HEK293 (cell line): ENCODE measurements around the gene PDE1C.

Experiments used
- CTCF ChIA-PET: fragments of 350-600 bp; formaldehyde crosslinking; extraction: SDS; loops from one replicate; lab custom pipeline; 2021; ENCODE audit warnings: antibody characterized with exemption; lab: Yijun Ruan, JAX
- POLR2A ChIA-PET: fragments of 300-600 bp; formaldehyde crosslinking; extraction: SDS; loops from one replicate; lab custom pipeline; 2020; ENCODE audit warnings: antibody characterized with exemption, inconsistent platforms; lab: Yijun Ruan, JAX
- H3K27ac ChIP-seq: fragments of 200-500 bp; sonication (Bioruptor generic); 2 replicates; pipeline ENCODE4 v1.5.1; 2014; ENCODE audit warnings: low read depth, low read length, control low read depth, inconsistent platforms; ENCODE audit errors: extremely low read depth
- H3K36me3 ChIP-seq, 2 experiments: fragments of 200-500 bp in 1 of 2; sonication (Bioruptor generic) in 1 of 2; 1 replicate in 1 of 2; 2 replicates in 1 of 2; pipeline ENCODE4 v1.5.1; 2014 to 2017; ENCODE audit warnings: inconsistent platforms in 2 of 2, low read length in 2 of 2; ENCODE audit not compliant: control insufficient read depth in 2 of 2, insufficient read depth in 1 of 2
- H3K4me1 ChIP-seq: fragments of 200-500 bp; sonication (Bioruptor generic); 2 replicates; pipeline ENCODE4 v1.5.1; 2014; ENCODE audit warnings: mild to moderate bottlenecking, low read length, inconsistent platforms; ENCODE audit not compliant: control insufficient read depth, insufficient read depth
- H3K4me3 ChIP-seq: 2 replicates; pipeline ENCODE4 v1.5.1; 2011; ENCODE audit warnings: low read depth, mild to moderate bottlenecking, control low read depth, low read length, moderate library complexity
- H3K9me3 ChIP-seq: fragments of 200-500 bp; sonication (Bioruptor generic); 2 replicates; pipeline ENCODE4 v1.5.1; 2014; ENCODE audit warnings: low read depth, low read length, inconsistent platforms; ENCODE audit not compliant: control insufficient read depth, insufficient read depth
- EGR2 ChIP-seq: fragments of 450-650 bp; formaldehyde crosslinking; IDR thresholded peaks from 2 replicates; pipeline ENCODE4 v1.5.1; 2016; ENCODE audit warnings: low read depth, missing biosample characterization, missing genetic modification characterization
- HIC1 ChIP-seq: fragments of 450-650 bp; formaldehyde crosslinking; IDR thresholded peaks from 2 replicates; pipeline ENCODE4 v1.5.1; 2016; ENCODE audit warnings: missing biosample characterization, missing genetic modification characterization
- KLF8 ChIP-seq: fragments of 450-650 bp; formaldehyde crosslinking; IDR thresholded peaks from 2 replicates; pipeline ENCODE4 v1.5.1; 2016; ENCODE audit warnings: missing biosample characterization, missing genetic modification characterization
- MZF1 ChIP-seq: fragments of 450-650 bp; formaldehyde crosslinking; IDR thresholded peaks from 2 replicates; pipeline ENCODE4 v1.5.1; 2017; ENCODE audit warnings: missing biosample characterization, missing genetic modification characterization, borderline replicate concordance
- PBX3 ChIP-seq: sonication (generic); formaldehyde crosslinking; IDR thresholded peaks from 2 replicates; pipeline ENCODE4 v1.8.1; 2022; ENCODE audit warnings: mild to moderate bottlenecking, moderate library complexity, missing genetic modification reagents
- YY1 ChIP-seq: fragments of 450-650 bp; formaldehyde crosslinking; IDR thresholded peaks from 2 replicates; pipeline ENCODE4 v1.5.1; 2018; ENCODE audit warnings: missing biosample characterization, missing genetic modification characterization
- ZBTB44 ChIP-seq: fragments of 450-650 bp; IDR thresholded peaks from 2 replicates; pipeline ENCODE4 v1.5.1; 2018; ENCODE audit warnings: missing biosample characterization, mild to moderate bottlenecking, missing genetic modification characterization
- ZNF132 ChIP-seq: fragments of 450-650 bp; formaldehyde crosslinking; IDR thresholded peaks from 2 replicates; pipeline ENCODE4 v1.5.1; 2017; ENCODE audit warnings: missing biosample characterization, missing genetic modification characterization, borderline replicate concordance
- ZNF266 ChIP-seq: fragments of 450-650 bp; formaldehyde crosslinking; IDR thresholded peaks from 2 replicates; pipeline ENCODE4 v1.5.1; 2016; ENCODE audit warnings: missing biosample characterization, missing genetic modification characterization, low read depth
- ZNF302 ChIP-seq: fragments of 450-650 bp; formaldehyde crosslinking; IDR thresholded peaks from 2 replicates; pipeline ENCODE4 v1.5.1; 2016; ENCODE audit warnings: missing biosample characterization, missing genetic modification characterization, low read depth
- ZNF391 ChIP-seq: fragments of 450-650 bp; formaldehyde crosslinking; IDR thresholded peaks from 2 replicates; pipeline ENCODE4 v1.5.1; 2016; ENCODE audit warnings: low read depth, missing biosample characterization, missing genetic modification characterization, borderline replicate concordance
- ZNF398 ChIP-seq: fragments of 450-650 bp; formaldehyde crosslinking; IDR thresholded peaks from 2 replicates; pipeline ENCODE4 v1.5.1; 2017; ENCODE audit warnings: missing biosample characterization, missing genetic modification characterization
- ZNF426 ChIP-seq: fragments of 450-650 bp; formaldehyde crosslinking; IDR thresholded peaks from 2 replicates; pipeline ENCODE4 v1.5.1; 2017; ENCODE audit warnings: missing biosample characterization, missing genetic modification characterization, mild to moderate bottlenecking, inconsistent platforms, moderate library complexity
- ZNF610 ChIP-seq: fragments of 450-650 bp; formaldehyde crosslinking; IDR thresholded peaks from 2 replicates; pipeline ENCODE4 v1.5.1; 2016; ENCODE audit warnings: missing biosample characterization, missing genetic modification characterization, borderline replicate concordance
- ZNF623 ChIP-seq: fragments of 450-650 bp; formaldehyde crosslinking; IDR thresholded peaks from 2 replicates; pipeline ENCODE4 v1.5.1; 2016; ENCODE audit warnings: missing biosample characterization, missing genetic modification characterization
- ZNF660 ChIP-seq: fragments of 450-650 bp; IDR thresholded peaks from 2 replicates; pipeline ENCODE4 v1.5.1; 2018; ENCODE audit warnings: missing biosample characterization, mild to moderate bottlenecking, missing genetic modification characterization
- ZNF792 ChIP-seq: fragments of 450-650 bp; formaldehyde crosslinking; IDR thresholded peaks from 2 replicates; pipeline ENCODE4 v1.5.1; 2016; ENCODE audit warnings: missing biosample characterization, missing genetic modification characterization
- ZNF843 ChIP-seq: fragments of 450-650 bp; formaldehyde crosslinking; IDR thresholded peaks from 2 replicates; pipeline ENCODE4 v1.5.1; 2016; ENCODE audit warnings: missing biosample characterization, missing genetic modification characterization
- TF ChIP-seq, protein P1 (sequence below): fragments of 450-650 bp; formaldehyde crosslinking; IDR thresholded peaks from 2 replicates; pipeline ENCODE4 v1.5.1; 2016; ENCODE audit warnings: missing biosample characterization, missing genetic modification characterization

The PDE1C gene

DNA sequence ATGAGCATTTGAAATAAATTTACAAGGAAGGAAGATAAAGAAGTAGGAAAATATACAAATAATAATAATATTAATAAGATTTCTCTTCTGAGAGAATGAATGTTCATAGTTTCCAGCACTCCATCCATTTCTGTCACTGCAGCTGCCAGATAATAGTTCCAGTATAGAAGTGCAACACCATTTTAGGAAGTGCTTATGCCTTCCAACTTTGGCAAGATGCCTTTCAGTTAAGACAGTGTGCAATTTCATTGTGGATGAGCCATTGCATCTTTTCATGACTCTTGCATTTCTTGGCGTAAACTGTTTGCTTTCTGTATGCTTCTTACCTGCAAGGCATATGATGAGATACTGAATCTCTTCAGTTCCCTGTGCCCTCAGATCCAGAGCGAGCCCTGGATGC lies 185.0 kb downstream of the PDE1C start:
- no peak for TF ChIP-seq ZNF843
- no peak for TF ChIP-seq ZNF610
- TF ChIP-seq, all 188 proteins: peak for 0
- Histone ChIP-seq H3K9me3 (no peaks in the 10 kb centered on the region), H3K4me1 (no peaks in the 10 kb centered on the region), H3K27ac (no peak overlapping the region), H3K4me3 (no peak overlapping the region), H3K36me3 (no peaks in the 10 kb centered on the region)
- ChIA-PET POLR2A (no interaction called here), CTCF (no interaction called here)

- no peak overlapping the region for H3K27ac ChIP-seq
- ChIA-PET CTCF (interaction anchor here (0.8 kb wide), 1 partner anchor 39 kb away, joined by 3 read pairs; no protein-coding TSS in a partner anchor), POLR2A (no interaction called here)
- H3K4me3 ChIP-seq, result no peak overlapping the region
- H3K36me3 ChIP-seq, result no peaks in the 10 kb centered on the region
- H3K4me1 ChIP-seq, result no peaks in the 10 kb centered on the region
- no peaks in the 10 kb centered on the region for H3K9me3 ChIP-seq
- TF ChIP-seq ZNF302 (tag by site-specific recombination), result no peak
- TF ChIP-seq ZNF132, result no peak
- no peak for TF ChIP-seq KLF8
- no peak for TF ChIP-seq ZNF266 (tag by site-specific recombination)
- TF ChIP-seq EGR2 (tag by site-specific recombination), result no peak
- no peak for TF ChIP-seq YY1 (tag by site-specific recombination)
- no peak for TF ChIP-seq ZNF398 (tag by site-specific recombination)
- TF ChIP-seq HIC1 (tag by site-specific recombination), result no peak
- no peak for TF ChIP-seq ZNF623 (tag by site-specific recombination)
- no peak for TF ChIP-seq PBX3 (CRISPR knock-in tag)
- TF ChIP-seq MZF1, result no peak
- TF ChIP-seq ZBTB44 (tag by site-specific recombination), result no peak
- TF ChIP-seq ZNF426 (tag by site-specific recombination), result no peak
- TF ChIP-seq ZNF660 (tag by site-specific recombination), result no peak
- no peak for TF ChIP-seq ZNF391
- TF ChIP-seq ZNF792, result no peak
- TF ChIP-seq, protein P1, sequence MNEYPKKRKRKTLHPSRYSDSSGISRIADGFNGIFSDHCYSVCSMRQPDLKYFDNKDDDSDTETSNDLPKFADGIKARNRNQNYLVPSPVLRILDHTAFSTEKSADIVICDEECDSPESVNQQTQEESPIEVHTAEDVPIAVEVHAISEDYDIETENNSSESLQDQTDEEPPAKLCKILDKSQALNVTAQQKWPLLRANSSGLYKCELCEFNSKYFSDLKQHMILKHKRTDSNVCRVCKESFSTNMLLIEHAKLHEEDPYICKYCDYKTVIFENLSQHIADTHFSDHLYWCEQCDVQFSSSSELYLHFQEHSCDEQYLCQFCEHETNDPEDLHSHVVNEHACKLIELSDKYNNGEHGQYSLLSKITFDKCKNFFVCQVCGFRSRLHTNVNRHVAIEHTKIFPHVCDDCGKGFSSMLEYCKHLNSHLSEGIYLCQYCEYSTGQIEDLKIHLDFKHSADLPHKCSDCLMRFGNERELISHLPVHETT (tag by site-specific recombination), result no peak
- TF ChIP-seq, all 188 proteins: peak for 0
Measured at GRCh38 chr7:31883761-31884164, 186.4 kb downstream of the PDE1C start.
